ENCODE results near the gene TRIM38.
"Not testable (repeated sequence)": the region's sequence is repeated elsewhere in the genome, so short reads cannot be mapped to it uniquely, and the experiment has no call there.

The TRIM38 gene

DNA sequence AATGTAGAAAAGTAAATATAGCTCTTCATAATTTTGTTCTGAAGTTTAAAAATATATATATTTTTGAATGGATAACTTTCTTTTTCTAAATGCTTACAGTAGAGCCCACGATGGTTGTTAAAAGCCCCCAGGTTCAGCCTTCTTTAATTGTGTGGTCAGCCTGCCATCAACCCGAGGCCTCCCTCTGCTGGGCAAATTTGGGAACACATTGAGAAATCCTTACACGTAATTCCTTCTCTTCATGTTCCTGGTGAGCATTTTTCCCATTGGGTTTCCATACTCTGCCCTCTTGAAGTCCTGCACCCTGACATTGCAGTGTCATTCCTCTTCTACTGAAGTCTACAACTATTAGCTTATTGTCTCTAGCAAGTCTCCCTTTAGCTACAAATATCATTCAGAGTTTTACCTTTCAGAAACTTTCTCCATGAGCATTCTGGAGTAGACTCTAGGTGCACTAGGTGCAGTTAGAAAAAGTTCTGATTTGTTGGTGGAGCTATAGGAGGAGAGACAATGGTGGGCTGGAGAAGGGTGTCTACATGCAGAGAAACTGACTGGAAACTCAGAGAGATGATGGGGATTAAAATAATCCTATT, 40.6 kb downstream of the TRIM38 start:
- 13 to 15% methylated on average over 3 of the region's 3 CpGs for WGBS, 2 experiments
- H3K4me1 ChIP-seq (ENCODE audit: control insufficient read depth, insufficient read depth, low read length) = no peaks in the 10 kb centered on the region
- H3K9me3 ChIP-seq (ENCODE audit: control insufficient read depth, low read length) = no peaks in the 10 kb centered on the region
- no peaks in the 10 kb centered on the region for H3K36me3 ChIP-seq (ENCODE audit: control insufficient read depth, insufficient read depth, low read length)
- H3K27ac ChIP-seq (ENCODE audit: insufficient read depth, low read depth, low read length, poor library complexity, severe bottlenecking) = no peak overlapping the region
- H3K4me3 ChIP-seq (ENCODE audit: insufficient read depth, low read depth, low read length) = no peak overlapping the region
- no peaks in the 10 kb centered on the region for H3K27me3 ChIP-seq (ENCODE audit: control insufficient read depth, insufficient read depth, low read length, poor library complexity, severe bottlenecking)

GRCh38 chr6:26006086-26006939, 43.7 kb downstream of the TRIM38 start:
- no peak overlapping the region for H3K27ac ChIP-seq (ENCODE audit: insufficient read depth, low read depth, low read length, poor library complexity, severe bottlenecking)
- no peaks in the 10 kb centered on the region for H3K36me3 ChIP-seq (ENCODE audit: control insufficient read depth, insufficient read depth, low read length)

DNA sequence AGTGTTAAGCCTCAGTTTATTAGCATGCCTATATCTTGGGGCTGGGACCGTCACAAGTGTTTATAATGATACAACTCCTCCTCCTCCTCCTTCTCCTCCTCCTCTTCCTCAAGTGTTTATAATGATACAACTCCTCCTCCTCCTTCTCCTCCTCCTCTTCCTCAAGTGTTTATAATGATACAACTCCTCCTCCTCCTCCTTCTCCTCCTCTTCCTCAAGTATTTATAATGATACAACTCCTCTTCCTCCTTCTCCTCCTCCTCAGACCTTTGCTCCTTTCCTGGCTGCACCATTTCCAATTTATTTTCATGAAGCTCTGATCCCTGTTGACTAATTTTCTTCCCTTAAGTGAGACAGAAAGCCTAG, 44.3 kb downstream of the TRIM38 start:
- not testable (repeated sequence) for H3K4me1 ChIP-seq (ENCODE audit: control insufficient read depth, insufficient read depth, low read length); H3K9me3 ChIP-seq (ENCODE audit: control insufficient read depth, low read length); H3K4me3 ChIP-seq (ENCODE audit: insufficient read depth, low read depth, low read length); H3K27ac ChIP-seq (ENCODE audit: insufficient read depth, low read depth, low read length, poor library complexity, severe bottlenecking); H3K27me3 ChIP-seq (ENCODE audit: control insufficient read depth, insufficient read depth, low read length, poor library complexity, severe bottlenecking); H3K36me3 ChIP-seq (ENCODE audit: control insufficient read depth, insufficient read depth, low read length)
- 74 to 75% methylated on average over 1 of the region's 1 CpG for WGBS, 2 experiments

More at GRCh38 chr6:26006086-26006939, 43.7 kb downstream of the TRIM38 start:
- Histone ChIP-seq H3K4me1 (ENCODE audit: control insufficient read depth, insufficient read depth, low read length) (no peaks in the 10 kb centered on the region), H3K9me3 (ENCODE audit: control insufficient read depth, low read length) (no peaks in the 10 kb centered on the region), H3K27me3 (ENCODE audit: control insufficient read depth, insufficient read depth, low read length, poor library complexity, severe bottlenecking) (no peaks in the 10 kb centered on the region), H3K4me3 (ENCODE audit: insufficient read depth, low read depth, low read length) (no peak overlapping the region)

DNA sequence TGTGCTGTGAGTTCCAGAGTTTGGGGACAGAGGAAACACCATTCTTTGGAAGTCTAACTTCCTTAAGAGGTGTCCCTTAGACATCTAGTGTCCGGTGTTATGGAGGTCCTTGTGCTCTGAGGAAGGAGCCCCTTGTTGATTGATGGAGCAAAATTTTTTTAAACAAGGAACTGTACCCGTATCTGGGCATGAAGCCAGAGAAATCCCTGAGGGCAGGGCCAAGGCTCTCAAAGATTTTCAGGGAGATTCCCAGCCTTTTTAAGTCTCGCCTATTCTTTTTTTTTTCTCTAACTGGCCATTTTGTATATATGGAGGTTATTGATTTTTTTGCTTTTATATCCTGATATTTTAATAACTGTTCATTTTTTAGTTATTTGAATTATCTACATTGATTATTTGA, 45.9 kb downstream of the TRIM38 start:
- WGBS, 2 experiments = 92 to 94% methylated on average over 3 of the region's 3 CpGs
- no peaks in the 10 kb centered on the region for H3K9me3 ChIP-seq (ENCODE audit: control insufficient read depth, low read length)

GRCh38 chr6:26009817-26010216, 47.2 kb downstream of the TRIM38 start:
- no peaks in the 10 kb centered on the region for H3K36me3 ChIP-seq (ENCODE audit: control insufficient read depth, insufficient read depth, low read length)
- 95 to 96% methylated on average over 3 to 4 of the region's 4 CpGs for WGBS, 2 experiments
- H3K27ac ChIP-seq (ENCODE audit: insufficient read depth, low read depth, low read length, poor library complexity, severe bottlenecking) = no peak overlapping the region
- no peaks in the 10 kb centered on the region for H3K4me1 ChIP-seq (ENCODE audit: control insufficient read depth, insufficient read depth, low read length)
- no peaks in the 10 kb centered on the region for H3K9me3 ChIP-seq (ENCODE audit: control insufficient read depth, low read length)
- no peak overlapping the region for H3K4me3 ChIP-seq (ENCODE audit: insufficient read depth, low read depth, low read length)
- no peaks in the 10 kb centered on the region for H3K27me3 ChIP-seq (ENCODE audit: control insufficient read depth, insufficient read depth, low read length, poor library complexity, severe bottlenecking)

More for the DNA sequence above, 45.9 kb downstream of the TRIM38 start:
- Histone ChIP-seq H3K4me1 (ENCODE audit: control insufficient read depth, insufficient read depth, low read length) (no peaks in the 10 kb centered on the region), H3K4me3 (ENCODE audit: insufficient read depth, low read depth, low read length) (no peak overlapping the region), H3K36me3 (ENCODE audit: control insufficient read depth, insufficient read depth, low read length) (no peaks in the 10 kb centered on the region), H3K27me3 (ENCODE audit: control insufficient read depth, insufficient read depth, low read length, poor library complexity, severe bottlenecking) (no peaks in the 10 kb centered on the region), H3K27ac (ENCODE audit: insufficient read depth, low read depth, low read length, poor library complexity, severe bottlenecking) (no peak overlapping the region)

DNA sequence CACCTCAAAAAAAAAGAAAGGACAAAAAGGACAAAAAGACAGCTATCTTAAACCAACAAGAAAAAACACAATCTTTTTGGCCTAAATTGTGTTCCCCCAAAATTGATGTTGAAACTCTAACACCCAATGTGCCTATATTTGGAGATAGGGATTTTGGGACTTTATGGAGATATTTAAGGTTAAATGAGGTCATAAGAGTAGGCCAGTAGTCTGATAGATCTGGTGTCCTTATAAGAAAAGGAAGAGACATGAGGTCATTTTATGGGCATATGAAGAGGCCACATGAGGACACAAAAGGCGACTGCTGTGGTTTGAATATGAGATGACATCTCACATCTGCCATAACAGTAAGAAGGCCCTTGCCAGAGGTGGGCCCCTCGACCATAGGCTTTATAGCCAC, 49.5 kb downstream of the TRIM38 start:
- 83 to 86% methylated on average over 1 of the region's 2 CpGs for WGBS, 2 experiments
- no peaks in the 10 kb centered on the region for H3K27me3 ChIP-seq (ENCODE audit: control insufficient read depth, insufficient read depth, low read length, poor library complexity, severe bottlenecking)
- H3K36me3 ChIP-seq (ENCODE audit: control insufficient read depth, insufficient read depth, low read length) = no peaks in the 10 kb centered on the region
- no peak overlapping the region for H3K27ac ChIP-seq (ENCODE audit: insufficient read depth, low read depth, low read length, poor library complexity, severe bottlenecking)
- H3K4me3 ChIP-seq (ENCODE audit: insufficient read depth, low read depth, low read length) = no peak overlapping the region
- H3K4me1 ChIP-seq (ENCODE audit: control insufficient read depth, insufficient read depth, low read length) = no peaks in the 10 kb centered on the region
- no peaks in the 10 kb centered on the region for H3K9me3 ChIP-seq (ENCODE audit: control insufficient read depth, low read length)

GRCh38 chr6:26014386-26014785, 51.8 kb downstream of the TRIM38 start:
- H3K4me1 ChIP-seq (ENCODE audit: control insufficient read depth, insufficient read depth, low read length); H3K9me3 ChIP-seq (ENCODE audit: control insufficient read depth, low read length); H3K27me3 ChIP-seq (ENCODE audit: control insufficient read depth, insufficient read depth, low read length, poor library complexity, severe bottlenecking); H3K36me3 ChIP-seq (ENCODE audit: control insufficient read depth, insufficient read depth, low read length); H3K4me3 ChIP-seq (ENCODE audit: insufficient read depth, low read depth, low read length); H3K27ac ChIP-seq (ENCODE audit: insufficient read depth, low read depth, low read length, poor library complexity, severe bottlenecking): not testable (repeated sequence)
- 90 to 91% methylated on average over 5 of the region's 5 CpGs for WGBS, 2 experiments

DNA sequence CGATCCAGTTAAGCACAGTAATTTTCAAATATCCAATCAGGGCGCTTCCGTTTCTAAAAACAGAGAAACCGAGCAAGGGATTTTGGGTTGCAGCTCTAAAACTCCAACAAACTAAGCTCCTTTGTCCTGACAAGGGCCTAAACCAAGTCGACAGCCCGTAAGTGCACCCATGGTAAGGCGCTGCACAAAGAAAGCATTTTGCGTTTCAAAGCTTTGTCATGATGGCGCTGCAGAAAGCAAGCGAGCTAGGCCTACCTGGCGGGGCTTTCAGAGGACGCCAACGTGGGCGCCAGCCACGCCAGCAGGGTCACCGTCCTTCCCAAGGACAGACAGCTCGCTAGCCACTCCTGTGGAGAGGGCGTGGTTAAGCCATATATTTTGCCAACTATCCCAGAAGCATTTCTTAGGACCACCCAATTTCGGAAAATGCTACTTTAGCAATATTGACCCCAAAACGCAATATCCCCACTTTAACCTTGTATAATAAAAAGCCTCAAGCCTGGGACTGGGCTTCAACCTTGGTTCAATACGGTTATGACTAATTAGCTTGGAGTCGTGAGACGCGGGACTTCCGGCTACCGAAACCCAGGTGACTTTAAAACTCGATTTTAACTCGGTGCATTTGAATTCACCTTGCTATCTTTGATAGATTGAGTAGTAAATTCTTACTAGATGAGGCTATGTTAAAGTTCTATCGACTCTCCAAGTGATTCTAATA, 53.8 kb downstream of the TRIM38 start:
- no peaks in the 10 kb centered on the region for H3K9me3 ChIP-seq (ENCODE audit: control insufficient read depth, low read length)
- H3K4me3 ChIP-seq (ENCODE audit: insufficient read depth, low read depth, low read length) = no peak overlapping the region
- 93 to 94% methylated on average over 29 of the region's 29 CpGs for WGBS, 2 experiments
- H3K27me3 ChIP-seq (ENCODE audit: control insufficient read depth, insufficient read depth, low read length, poor library complexity, severe bottlenecking) = no peaks in the 10 kb centered on the region
- H3K36me3 ChIP-seq (ENCODE audit: control insufficient read depth, insufficient read depth, low read length) = no peaks in the 10 kb centered on the region
- H3K4me1 ChIP-seq (ENCODE audit: control insufficient read depth, insufficient read depth, low read length) = no peaks in the 10 kb centered on the region
- no peak overlapping the region for H3K27ac ChIP-seq (ENCODE audit: insufficient read depth, low read depth, low read length, poor library complexity, severe bottlenecking)

DNA sequence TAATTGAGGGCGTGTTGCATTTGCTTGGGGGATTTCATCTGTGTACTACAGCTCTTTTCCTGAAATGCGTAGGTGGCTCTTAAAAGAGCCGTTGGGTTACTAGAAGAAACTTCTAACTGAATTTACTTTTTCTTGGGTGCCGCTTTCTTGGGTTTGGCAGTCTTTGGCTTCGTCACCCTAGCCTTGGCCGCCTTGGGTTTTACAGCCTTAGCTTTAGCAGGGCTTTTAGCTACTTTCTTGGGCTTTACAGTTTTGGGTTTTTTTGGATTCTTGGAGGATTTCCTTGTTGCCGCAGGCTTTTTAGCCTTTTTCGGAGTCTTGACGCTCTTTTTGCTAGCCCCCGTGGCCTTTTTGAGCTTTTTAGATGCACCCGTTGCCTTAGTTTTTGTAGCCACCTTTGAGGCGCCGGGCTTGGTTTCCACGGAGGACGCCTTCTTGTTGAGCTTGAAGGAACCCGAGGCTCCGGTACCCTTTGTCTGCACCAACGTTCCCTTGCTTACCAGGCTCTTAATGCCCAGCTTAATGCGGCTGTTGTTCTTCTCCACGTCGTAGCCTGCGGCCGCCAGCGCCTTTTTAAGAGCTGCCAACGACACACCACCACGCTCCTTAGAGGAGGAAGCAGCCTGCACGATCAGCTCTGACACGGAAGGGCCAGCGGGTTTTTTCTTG, 54.5 kb downstream of the TRIM38 start:
- Histone ChIP-seq H3K4me1 (ENCODE audit: control insufficient read depth, insufficient read depth, low read length) (no peaks in the 10 kb centered on the region), H3K36me3 (ENCODE audit: control insufficient read depth, insufficient read depth, low read length) (no peaks in the 10 kb centered on the region), H3K9me3 (ENCODE audit: control insufficient read depth, low read length) (no peaks in the 10 kb centered on the region), H3K4me3 (ENCODE audit: insufficient read depth, low read depth, low read length) (no peak overlapping the region), H3K27ac (ENCODE audit: insufficient read depth, low read depth, low read length, poor library complexity, severe bottlenecking) (no peak overlapping the region), H3K27me3 (ENCODE audit: control insufficient read depth, insufficient read depth, low read length, poor library complexity, severe bottlenecking) (no peaks in the 10 kb centered on the region)
- 91 to 92% methylated on average over 29 of the region's 29 CpGs for WGBS, 2 experiments

- no peak overlapping the region for H3K27ac ChIP-seq (ENCODE audit: insufficient read depth, low read depth, low read length, poor library complexity, severe bottlenecking)
- 93% methylated on average over 18 of the region's 18 CpGs for WGBS, 2 experiments
- H3K36me3 ChIP-seq (ENCODE audit: control insufficient read depth, insufficient read depth, low read length) = no peaks in the 10 kb centered on the region
- H3K9me3 ChIP-seq (ENCODE audit: control insufficient read depth, low read length) = no peaks in the 10 kb centered on the region
- H3K27me3 ChIP-seq (ENCODE audit: control insufficient read depth, insufficient read depth, low read length, poor library complexity, severe bottlenecking) = no peaks in the 10 kb centered on the region
- H3K4me3 ChIP-seq (ENCODE audit: insufficient read depth, low read depth, low read length) = no peak overlapping the region
- no peaks in the 10 kb centered on the region for H3K4me1 ChIP-seq (ENCODE audit: control insufficient read depth, insufficient read depth, low read length)
These were observed 55.0 kb downstream of the TRIM38 start for GRCh38 chr6:26017632-26017966.

All from ectodermal cell (in vitro differentiated cells).